Anterior cingulate cortex (tissue), 58 donors: ENCODE measurements around the gene SPARCL1.
"Not testable (repeated sequence)": the region's sequence is repeated elsewhere in the genome, so short reads cannot be mapped to it uniquely, and the experiment has no call there.

ENCODE experiments used
- DNase-seq, 58 donors: peaks; one replicate each; lab custom pipeline; 2025; lab: John Stamatoyannopoulos, UW

Gene SPARCL1, protein sequence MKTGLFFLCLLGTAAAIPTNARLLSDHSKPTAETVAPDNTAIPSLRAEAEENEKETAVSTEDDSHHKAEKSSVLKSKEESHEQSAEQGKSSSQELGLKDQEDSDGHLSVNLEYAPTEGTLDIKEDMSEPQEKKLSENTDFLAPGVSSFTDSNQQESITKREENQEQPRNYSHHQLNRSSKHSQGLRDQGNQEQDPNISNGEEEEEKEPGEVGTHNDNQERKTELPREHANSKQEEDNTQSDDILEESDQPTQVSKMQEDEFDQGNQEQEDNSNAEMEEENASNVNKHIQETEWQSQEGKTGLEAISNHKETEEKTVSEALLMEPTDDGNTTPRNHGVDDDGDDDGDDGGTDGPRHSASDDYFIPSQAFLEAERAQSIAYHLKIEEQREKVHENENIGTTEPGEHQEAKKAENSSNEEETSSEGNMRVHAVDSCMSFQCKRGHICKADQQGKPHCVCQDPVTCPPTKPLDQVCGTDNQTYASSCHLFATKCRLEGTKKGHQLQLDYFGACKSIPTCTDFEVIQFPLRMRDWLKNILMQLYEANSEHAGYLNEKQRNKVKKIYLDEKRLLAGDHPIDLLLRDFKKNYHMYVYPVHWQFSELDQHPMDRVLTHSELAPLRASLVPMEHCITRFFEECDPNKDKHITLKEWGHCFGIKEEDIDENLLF

DNA sequence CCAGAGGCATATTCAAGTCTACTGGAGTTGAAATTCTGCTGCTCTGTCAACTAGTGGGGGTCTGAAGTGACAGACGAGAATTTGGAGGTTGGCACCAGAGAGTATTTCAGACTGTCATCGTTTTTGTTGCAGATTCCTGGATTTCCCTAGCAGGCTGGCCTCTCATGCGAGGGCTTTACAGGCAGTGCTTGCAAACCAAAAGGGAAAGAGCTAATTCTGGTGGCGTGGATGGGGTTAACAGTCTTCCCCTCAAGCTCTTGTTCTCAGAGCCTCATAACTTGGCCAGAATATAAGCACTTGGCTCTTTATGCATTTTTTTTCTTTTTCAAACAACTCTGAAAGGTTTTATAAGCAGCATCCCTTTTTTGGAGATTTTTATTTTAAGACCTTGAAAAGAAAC, at the start of gene SPARCL1:
Gene SPARCL1 (minus strand): TSS at position 190 of the 400 bp plus-strand sequence. CDS start 29,802 bp downstream, outside the sequence.
- peak in 40 of 58 donors; percentile 8 to 84 (median 44) for DNase-seq

DNA sequence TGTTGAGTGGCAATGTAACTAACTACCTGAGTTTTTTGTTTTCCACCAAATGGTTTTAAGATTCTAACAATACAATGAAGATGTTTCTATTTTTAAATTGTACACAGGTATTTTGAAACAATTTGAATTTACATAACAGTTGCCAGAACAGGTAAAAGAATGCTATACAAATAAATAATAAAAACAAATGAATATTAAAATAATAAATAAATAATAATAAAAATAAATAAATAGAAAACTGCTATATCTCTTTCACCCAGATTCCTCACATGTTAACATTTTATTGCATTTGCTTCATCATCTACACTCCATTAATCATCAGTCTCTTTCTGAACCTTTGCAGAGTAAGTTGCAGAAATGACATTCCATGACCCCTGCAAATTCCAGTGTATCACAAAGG, 46.8 kb upstream of the SPARCL1 start:
- no peak for DNase-seq

DNA sequence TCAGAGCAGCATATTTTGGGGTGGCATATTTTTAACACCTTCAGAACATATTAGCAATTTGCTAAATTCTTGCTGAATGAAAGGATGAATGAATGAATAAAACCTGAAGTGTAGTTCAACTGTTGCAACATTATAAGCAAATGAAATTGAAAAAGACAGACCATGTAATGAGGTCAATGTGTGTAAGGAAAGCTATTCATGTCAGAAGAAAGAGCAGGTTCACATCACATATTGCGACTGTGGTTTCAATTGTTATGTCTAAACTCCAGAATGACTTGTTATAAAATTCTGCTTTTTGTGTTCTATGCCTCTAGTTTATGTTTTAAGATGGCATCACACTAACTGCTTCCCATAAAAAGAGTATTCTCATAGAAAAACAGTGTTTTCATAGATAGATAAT, 46.2 kb upstream of the SPARCL1 start:
- no peak for DNase-seq

DNA sequence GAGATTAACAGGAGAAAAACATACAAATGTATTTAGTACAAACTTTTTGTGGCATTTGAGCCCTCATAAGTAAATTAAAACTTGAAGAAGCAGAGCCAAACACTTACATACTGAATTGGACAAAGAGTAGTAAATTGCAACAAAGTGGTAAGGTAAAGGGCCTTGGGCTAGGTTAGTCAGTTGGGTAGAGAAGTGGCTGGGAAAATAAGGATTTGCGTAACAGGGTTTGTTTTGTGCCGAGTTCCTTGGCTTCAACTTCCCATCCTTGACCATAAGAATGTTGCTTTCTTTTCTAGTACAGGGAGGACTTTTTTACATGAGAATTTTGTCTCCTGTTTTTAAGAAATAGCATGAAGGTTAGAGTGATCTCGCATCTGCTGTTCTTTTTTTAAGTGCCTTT, 45.8 kb upstream of the SPARCL1 start:
- DNase-seq, result no peak

DNA sequence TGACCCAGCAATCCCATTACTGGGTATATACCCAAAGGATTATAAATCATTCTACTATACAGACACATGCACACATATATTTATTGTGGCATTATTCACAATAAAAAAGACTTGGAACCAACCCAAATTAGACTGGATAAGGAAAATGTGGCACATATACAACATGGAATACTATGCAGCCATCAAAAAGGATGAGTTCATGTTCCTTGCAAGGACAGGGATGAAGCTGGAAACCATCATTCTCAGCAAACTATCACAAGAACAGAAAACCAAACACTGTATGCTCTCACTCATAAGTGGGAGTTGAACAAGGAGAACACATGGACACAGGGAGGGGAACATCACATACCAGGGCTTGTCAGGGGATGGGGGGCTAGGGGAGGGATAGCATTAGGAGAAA, 45.2 kb upstream of the SPARCL1 start:
- not testable (repeated sequence) for DNase-seq

DNA sequence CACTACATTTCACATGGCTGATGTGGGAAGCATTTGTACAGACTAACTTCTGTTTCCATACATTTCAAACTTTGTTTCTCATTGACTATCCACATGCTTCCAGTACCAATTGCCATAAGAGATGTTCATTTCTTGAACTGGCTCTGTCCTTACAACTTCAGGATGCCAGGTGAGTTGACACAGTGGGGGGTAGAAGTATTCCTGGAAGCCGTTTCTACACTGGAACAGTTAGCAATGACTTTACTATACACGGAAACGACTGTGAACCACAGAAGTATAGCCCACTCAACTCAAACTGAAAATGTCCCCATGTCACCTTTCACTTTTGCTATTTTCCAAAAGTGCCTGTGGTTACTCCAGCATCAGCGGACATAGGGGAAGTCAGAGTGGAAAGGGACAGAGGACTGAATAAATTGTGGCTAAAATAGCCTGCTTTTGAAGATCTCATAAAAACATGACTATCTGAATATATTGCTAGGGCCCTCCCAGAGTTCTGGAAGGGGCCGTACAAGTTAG, 41.2 kb upstream of the SPARCL1 start:
- DNase-seq, result no peak

DNA sequence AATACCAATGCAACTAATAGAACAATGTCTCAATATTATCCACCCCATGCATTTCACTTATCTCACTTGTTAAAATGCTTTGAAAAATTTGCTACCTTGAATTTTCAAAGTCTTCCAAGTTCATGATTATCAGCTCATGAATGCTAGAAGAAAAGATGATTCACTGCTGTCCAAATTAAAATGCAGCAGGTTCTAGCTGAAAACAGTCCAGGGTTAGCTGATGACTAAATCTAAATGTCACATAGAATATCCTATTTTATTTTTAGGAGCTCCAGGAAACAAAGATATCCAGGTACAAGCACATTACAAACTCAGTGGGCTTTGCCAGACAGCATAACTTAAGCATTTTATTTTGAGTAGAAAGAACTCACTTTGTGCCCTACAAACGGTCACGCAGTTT, 38.0 kb upstream of the SPARCL1 start:
- DNase-seq, result no peak

DNA sequence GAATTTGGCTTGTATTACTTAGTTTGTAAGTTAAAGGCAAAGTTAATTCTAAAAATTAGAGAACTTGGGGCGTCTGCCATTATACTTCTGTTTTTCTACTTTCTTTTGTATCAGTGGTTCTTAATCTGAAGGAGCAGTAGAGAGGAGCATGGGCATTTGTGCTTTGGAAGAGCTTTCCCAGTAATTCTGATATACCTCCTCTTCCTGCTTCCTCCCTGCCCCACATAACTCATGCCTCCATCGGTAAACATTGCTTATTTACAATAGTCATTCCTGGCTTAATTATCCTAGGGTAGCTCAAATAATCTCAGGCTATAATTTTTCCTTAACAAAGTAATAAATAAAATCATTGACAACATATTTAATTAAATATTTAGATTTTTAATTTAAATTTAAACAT, 37.1 kb upstream of the SPARCL1 start:
- DNase-seq, result no peak

DNA sequence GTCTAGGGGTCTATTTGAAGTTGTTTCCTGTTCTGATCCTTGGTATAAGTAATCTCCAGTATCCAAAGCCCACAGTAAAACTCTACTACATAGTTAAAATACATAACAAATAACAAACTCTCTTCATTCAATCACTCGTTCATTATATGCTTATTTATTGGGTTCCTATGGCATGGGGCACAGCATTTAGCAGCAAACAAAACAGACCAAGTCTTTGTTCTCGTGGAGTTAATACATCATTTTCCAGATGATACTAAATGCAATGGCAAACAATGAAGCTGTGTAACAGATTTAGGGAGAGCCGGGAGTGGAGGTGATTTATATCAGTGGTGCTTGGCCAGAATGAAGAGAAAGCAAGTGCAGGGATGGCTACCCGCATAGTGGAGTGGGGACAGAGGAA, 36.6 kb upstream of the SPARCL1 start:
- no peak for DNase-seq

DNA sequence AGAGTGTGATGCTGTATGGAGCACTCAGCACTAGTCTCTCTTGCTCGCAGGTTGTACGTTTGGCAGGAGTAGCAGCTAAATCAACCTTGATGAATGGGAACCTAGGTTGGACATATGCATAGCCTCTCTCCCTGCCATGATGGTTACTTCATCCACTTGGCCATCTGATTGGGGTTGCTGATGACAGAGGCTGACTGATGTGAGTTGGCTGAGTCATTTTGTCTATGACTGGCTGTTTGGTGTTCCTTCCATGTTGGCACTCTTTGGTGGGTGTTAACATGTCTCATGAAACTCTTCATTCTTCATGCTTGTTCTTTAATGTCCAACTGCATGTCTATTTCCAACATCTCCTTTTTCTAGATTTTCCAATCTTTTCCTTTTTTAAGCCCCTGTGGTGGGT, 31.6 kb upstream of the SPARCL1 start:
- no peak for DNase-seq

DNA sequence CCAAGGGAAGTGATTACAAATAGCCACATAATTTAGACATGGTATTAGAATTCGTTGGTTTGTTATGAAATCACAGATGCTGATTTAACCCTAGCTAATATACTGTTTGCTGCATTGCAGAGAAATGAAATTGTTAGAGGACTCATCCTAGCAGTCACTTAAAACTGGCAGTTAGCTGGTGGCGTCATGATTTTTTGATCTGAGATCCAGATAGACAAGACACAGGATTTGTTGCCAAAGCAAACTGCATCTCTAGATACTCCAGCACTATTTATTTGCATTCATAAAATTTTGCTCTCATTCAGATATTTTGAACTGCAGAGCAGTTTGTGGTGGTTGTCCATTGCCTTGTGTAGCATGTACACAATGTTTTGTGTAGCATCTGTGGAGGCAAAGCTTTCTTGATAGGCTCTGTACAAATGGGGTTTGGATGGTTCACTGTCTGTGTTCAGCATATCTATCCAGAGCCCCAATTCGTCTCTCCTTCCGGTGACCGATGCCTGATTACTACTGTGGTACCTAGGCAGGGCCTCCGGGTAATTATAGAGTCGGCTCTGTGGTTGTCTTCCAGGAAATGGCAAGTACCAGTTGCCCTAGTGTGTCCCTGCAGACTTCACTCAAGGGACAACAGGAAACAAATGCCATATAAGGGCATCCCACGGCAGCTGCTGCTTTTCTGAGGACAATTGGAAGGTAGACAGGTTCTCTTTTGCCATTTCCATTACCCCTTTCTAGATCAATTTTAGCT, 30.1 kb upstream of the SPARCL1 start:
- DNase-seq, result no peak

DNA sequence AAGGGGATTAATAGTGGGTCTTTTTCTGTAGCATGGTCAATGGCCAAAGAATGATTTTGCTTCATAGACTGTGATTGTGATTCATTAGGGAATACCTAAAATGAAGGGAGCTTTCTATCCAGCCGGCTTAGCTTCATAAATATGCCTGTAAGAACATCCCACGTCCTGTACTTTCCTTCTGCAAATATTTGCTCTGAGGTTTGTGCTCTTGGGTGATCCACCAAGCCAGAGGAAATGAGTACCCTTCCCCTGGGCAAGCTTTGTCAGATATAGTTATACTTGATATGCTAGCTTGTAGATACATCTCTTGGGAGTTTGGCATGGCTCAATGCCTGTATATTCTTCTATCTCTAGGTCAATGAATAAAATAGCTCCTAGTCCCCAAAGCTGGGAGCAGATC, 28.2 kb upstream of the SPARCL1 start:
- no peak for DNase-seq

DNA sequence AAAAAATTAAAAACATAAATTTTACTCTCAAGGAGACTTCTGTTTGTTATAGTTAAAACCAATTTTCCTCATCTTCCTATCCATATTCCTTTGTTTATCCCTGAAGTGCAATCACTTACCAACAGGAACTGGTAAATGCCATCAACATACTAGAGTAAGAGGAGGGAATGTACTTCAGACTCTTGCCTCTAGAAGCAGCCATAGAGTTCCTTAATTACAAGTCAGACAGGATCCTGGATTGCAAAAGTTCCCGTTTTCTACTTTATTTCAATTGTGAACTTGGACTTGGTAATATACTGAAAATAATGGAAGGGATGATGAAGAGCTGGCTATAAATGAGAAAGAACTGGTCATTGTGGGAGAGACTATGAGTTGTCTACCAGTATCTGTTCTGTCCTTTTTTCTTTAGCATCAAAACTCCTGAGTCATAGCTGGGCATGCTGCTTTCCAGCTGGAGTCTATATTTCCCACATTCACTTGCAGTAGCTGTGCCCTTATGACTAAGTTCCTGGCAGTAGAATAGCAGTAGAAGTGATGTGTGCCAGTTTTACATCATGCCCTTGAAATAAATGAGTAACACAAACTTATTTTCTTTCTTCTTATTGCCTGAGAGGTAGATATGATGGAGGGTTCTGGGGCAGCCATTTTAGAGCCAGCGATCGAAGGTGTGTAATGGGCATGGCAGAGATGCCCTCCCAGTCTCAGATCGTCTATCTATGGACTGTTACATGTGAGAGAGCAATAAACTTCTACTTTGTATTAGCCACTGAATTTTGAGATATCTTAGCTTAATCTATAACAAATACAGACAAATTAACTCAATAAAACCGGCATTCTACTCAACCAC, 26.8 kb upstream of the SPARCL1 start:
- DNase-seq, result peak in 15 of 58 donors; percentile 2 to 64 (median 11)

DNA sequence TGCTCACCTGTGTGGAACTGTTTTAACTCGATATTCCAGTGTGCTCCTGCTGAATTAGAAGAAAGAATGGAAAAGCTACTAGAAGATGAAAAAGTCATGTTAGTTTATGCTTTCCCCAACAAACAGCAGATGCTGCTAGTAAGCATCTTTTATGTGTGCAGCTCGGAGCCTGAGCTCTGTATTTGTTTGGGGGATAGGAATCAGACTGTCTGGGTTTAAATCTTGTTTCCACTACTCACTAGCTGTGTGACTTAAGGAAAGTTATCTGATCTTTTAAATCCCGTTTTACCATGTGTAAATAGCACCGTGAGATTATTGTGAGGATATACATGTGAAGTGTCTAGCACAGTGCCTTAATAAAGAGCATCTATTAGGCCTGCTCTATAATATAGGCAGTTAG, 24.0 kb upstream of the SPARCL1 start:
- DNase-seq, result no peak

DNA sequence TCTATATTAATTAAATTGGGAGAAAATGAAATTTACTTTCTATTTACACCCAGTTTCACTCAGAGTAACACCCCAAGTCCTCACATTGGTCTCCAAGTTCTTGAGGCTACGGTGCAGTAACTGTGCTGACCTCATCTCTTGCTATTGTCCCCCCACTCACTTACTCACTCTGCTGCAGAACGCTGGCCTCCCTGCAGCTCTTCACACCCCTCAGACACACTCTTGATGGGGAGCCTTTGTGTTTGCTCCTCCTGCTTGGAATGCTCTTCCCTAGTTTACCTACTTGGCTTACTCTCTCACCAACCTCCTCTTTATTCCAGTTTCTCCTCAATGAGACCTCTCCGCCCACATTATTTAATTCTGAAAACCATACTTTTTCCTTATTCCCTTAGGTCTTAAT, 22.2 kb upstream of the SPARCL1 start:
- DNase-seq, result no peak

DNA sequence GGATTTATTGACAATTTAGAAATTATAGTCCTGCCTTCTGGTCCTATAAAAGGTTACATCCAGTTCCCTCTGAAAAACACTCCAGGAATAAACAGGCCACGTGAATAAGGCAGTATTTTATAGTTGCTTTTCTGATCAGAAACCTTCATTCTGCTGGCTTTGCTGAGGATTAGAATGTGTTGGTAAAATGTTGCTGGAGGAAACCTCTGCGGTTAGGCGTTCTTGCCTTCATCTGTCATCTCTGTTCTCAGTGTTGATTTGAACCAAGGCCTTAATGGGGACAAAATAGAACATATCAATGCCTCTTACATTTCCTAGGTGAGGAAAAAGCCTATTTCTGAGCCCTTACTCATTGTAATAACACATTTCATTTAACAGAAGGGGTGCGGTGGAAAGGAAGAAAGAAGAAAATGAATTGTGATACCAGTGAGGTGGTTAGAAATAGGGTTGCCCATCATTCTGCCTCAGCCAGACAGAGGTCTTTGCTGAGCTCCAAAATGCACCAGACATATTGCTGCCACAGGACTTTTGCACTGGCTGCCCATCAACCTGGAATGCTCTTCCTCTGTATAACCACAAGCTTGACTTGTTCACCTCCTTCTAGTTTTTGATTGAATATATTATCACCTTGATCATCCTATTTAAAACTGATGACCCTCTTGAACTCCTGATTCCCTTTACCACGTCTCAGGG, 18.0 kb upstream of the SPARCL1 start:
- DNase-seq, result no peak

DNA sequence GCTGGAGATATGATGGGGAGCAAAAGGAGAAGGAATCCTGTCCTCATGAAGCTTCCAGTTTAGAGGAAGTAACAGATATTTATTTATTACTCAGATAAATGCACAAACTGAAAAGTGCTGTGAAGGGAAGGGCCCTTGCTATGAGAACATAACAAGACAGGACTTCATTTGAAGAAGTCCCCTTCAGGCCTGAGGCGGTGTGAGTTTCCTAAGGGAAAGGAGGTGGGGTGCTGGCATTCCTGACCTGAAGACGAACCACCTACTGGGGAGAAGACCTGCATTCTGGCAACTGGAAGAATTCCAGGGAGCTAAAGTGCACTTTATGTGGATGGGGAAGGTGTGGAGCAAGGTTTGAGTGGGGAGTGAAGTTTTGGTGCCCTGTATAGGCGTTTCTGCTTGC, 15.9 kb upstream of the SPARCL1 start:
- DNase-seq, result no peak

DNA sequence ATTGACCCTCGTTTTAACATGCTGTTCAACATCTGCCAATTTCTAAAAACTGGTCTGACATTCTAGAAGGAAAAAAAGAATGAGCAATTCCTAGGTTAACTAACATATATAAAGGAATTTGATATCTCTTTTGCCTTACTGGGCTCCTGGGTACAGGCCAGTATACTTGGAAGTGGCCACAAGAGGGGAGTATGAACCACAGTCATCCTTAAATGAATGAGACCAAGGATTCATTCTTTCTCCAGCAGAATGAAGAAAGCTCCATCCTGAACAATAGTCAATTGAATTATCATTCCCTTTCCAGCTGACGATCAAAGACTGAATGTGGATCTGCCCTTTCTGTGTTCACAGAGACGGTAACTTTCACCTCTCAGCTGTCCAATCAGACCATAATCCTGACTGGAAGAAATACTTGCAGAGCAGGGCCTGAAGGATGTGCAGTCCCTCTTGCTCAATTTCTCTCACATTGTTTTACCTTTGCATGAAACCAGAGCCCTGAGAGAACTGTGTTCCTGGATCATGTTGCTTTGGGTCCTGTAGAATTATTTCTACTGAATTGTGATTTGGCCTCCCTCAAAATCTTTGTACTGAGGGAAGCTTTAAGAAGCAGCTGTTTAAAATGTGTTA, 14.8 kb upstream of the SPARCL1 start:
- DNase-seq, result peak in 15 of 58 donors; percentile 2 to 63 (median 27)

DNA sequence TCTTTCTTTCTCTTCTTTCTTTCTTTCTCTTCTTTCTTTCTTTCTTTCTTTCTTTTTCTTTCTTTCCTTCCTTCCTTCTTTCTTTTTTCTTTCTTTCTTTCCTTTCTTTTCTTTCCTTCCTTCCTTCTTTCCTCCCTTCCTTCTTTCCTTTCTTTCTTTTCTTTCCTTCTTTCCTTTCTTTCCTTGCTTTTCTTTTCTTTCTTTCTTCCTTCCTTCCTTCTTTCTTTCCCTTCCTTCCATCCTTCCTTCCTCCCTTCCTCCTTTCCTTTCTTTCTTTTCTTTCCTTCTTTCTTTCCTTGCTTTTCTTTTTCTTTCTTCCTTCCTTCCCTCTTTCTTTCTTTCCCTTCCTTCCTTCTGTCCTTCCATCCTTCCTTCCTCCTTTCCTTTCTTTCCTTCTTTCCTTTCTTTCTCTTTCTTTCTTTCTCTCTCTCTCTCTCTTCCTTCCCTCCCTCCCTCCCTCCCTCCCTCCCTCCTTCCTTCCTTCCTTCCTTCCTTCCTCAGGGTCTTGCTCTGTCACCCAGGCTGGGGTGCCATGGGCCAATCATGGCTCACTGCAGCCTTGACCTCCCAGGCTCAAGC, 13.6 kb upstream of the SPARCL1 start:
- no peak for DNase-seq
